RWPE2 (cell line): ENCODE results near the gene DCTN3.

Experiments used
- ATAC-seq: fragments of 200-7000 bp; cut with Tn5 transposase; 3 replicates; pipeline ENCODE4 v1.9.1; 2021; ENCODE audit warnings: low read depth
- DNase-seq: peaks from one replicate; pipeline ENCODE4 v3.0.0-alpha.2; 2020; ENCODE audit warnings: low spot score
- H3K27ac ChIP-seq: fragments of 450-650 bp; 2 replicates; pipeline ENCODE4 v1.5.1; 2017; ENCODE audit warnings: mild to moderate bottlenecking; ENCODE audit not compliant: poor library complexity, severe bottlenecking
- H3K27me3 ChIP-seq: fragments of 250-450 bp; sonication (Bioruptor Pico); 2 replicates; pipeline ENCODE4 v1.5.1; 2021; ENCODE audit warnings: mild to moderate bottlenecking, moderate library complexity; ENCODE audit not compliant: insufficient read depth, poor library complexity, severe bottlenecking
- H3K36me3 ChIP-seq: fragments of 250-450 bp; sonication (Bioruptor Pico); 2 replicates; pipeline ENCODE4 v1.5.1; 2020; ENCODE audit warnings: low read depth, mild to moderate bottlenecking, moderate library complexity
- H3K4me1 ChIP-seq: fragments of 250-450 bp; sonication (Bioruptor Pico); 2 replicates; pipeline ENCODE4 v1.5.1; 2021; ENCODE audit warnings: mild to moderate bottlenecking, moderate library complexity; ENCODE audit not compliant: insufficient read depth, poor library complexity, severe bottlenecking
- H3K4me3 ChIP-seq: fragments of 250-450 bp; sonication (Bioruptor Pico); 2 replicates; pipeline ENCODE4 v1.5.1; 2021; ENCODE audit warnings: mild to moderate bottlenecking, moderate library complexity; ENCODE audit not compliant: severe bottlenecking
- H3K9me3 ChIP-seq: fragments of 250-450 bp; sonication (Bioruptor Pico); 2 replicates; pipeline ENCODE4 v1.5.1; 2021; ENCODE audit warnings: mild to moderate bottlenecking, moderate library complexity; ENCODE audit not compliant: severe bottlenecking
- CTCF ChIP-seq: fragments of 450-650 bp; IDR thresholded peaks from one replicate; pipeline ENCODE4 v1.5.1; 2017; ENCODE audit warnings: mild to moderate bottlenecking, moderate library complexity; ENCODE audit not compliant: poor library complexity, severe bottlenecking

DCTN3 gene

GRCh38 chr9:34566972-34567371, 53.3 kb downstream of the DCTN3 start:
- Histone ChIP-seq H3K36me3 (no peaks in the 10 kb centered on the region), H3K27me3 (no peaks in the 10 kb centered on the region), H3K4me3 (no peak overlapping the region), H3K4me1 (no peaks in the 10 kb centered on the region), H3K9me3 (no peaks in the 10 kb centered on the region), H3K27ac (no peak overlapping the region)
- ATAC-seq (no peak), DNase-seq (no peak)
- no peak for TF ChIP-seq CTCF

- Histone ChIP-seq H3K27me3 (no peaks in the 10 kb centered on the region), H3K9me3 (no peaks in the 10 kb centered on the region), H3K27ac (no peak overlapping the region), H3K4me3 (no peak overlapping the region), H3K4me1 (no peaks in the 10 kb centered on the region), H3K36me3 (no peaks in the 10 kb centered on the region)
- no peak for DNase-seq
- no peak for ATAC-seq
- no peak for TF ChIP-seq CTCF
These were observed 54.0 kb downstream of the DCTN3 start for GRCh38 chr9:34566322-34566721.

- Histone ChIP-seq H3K36me3 (no peaks in the 10 kb centered on the region), H3K27ac (no peak overlapping the region), H3K9me3 (no peaks in the 10 kb centered on the region), H3K4me1 (no peaks in the 10 kb centered on the region), H3K4me3 (no peak overlapping the region), H3K27me3 (no peaks in the 10 kb centered on the region)
- no peak for TF ChIP-seq CTCF
- no peak for ATAC-seq
- DNase-seq: no peak
These were observed 54.4 kb downstream of the DCTN3 start for GRCh38 chr9:34565856-34566255.

GRCh38 chr9:34564617-34565016, 55.7 kb downstream of the DCTN3 start:
- H3K4me1 ChIP-seq: no peaks in the 10 kb centered on the region
- H3K36me3 ChIP-seq: no peaks in the 10 kb centered on the region
- no peak for ATAC-seq
- no peak for TF ChIP-seq CTCF
- no peak overlapping the region for H3K27ac ChIP-seq
- H3K9me3 ChIP-seq: no peaks in the 10 kb centered on the region
- no peak for DNase-seq
- no peaks in the 10 kb centered on the region for H3K27me3 ChIP-seq
- H3K4me3 ChIP-seq: no peak overlapping the region
